Measurements from ENCODE around the gene PRPSAP2.

PRPSAP2 gene

DNA sequence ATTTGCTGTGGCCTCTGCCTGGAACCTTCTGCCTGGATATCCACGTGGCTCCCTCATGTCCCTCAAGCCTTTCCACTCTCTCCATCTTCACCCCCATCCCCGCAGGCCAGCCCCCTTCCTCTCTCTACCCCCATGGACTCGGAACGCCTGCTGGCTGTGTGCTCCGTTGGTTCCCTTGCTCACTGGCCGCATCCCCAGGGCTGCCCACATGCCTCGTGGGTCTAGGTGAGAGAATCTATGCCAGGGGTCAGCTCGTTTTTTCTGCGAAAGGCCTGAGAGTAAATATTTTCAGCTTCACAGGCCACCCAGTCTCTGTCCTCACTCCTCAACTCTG is 106.1 kb downstream of the PRPSAP2 start:
- no peak for DNase-seq

DNA sequence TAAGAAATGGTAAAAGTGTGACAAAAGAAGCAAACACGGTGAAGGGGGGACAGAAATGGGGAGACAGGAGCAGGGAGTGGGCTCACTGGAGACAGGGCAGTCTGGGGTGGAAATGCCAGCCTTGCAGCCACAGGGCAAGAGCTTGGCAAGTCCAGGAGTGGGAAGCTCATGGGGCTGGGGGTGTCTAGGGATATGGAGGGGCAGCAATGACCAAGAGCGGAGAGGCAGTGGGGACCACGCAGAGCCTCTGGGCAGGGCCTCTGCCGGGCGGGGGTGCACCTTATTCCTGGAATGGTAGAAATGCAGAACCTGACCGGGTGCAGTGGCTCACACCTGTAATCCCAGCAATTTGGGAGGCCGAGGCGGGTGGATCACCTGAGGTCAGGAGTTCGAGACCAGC is 106.6 kb downstream of the PRPSAP2 start:
- DNase-seq = no peak

DNA sequence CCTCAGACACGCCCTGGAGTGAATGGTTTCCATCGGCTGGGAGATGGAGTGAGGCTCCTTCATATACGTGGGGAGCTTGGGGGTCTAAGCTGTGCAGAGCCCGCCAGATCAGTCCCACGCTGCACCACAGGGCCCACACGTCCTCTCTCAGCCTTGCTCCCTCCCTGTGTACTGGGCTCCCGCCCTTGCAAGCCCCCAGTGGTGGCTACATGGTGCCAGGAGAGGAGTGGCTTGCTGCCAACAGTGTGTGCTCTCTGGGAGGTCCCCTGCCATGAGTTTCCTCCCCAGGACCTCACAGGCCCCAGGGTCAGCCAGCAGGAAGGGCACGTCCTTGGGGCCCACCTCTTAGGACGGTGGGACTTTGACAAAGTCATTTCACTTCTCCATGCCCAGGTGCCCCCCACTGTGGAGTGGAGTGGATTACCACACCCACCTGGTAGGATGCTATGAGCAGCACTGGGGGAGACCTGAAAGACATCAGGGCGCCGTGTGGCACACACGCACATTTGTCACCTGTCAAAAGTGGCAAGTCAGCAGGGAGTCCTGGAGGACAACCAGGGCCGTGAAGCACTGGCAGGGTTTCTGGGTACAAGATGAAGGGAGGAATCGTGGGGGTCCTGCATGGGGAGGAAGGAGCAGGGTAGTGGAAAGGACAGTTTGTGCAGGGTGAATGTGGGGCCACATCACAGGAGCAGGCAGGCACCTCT is 107.8 kb downstream of the PRPSAP2 start:
- DNase-seq = no peak

DNA sequence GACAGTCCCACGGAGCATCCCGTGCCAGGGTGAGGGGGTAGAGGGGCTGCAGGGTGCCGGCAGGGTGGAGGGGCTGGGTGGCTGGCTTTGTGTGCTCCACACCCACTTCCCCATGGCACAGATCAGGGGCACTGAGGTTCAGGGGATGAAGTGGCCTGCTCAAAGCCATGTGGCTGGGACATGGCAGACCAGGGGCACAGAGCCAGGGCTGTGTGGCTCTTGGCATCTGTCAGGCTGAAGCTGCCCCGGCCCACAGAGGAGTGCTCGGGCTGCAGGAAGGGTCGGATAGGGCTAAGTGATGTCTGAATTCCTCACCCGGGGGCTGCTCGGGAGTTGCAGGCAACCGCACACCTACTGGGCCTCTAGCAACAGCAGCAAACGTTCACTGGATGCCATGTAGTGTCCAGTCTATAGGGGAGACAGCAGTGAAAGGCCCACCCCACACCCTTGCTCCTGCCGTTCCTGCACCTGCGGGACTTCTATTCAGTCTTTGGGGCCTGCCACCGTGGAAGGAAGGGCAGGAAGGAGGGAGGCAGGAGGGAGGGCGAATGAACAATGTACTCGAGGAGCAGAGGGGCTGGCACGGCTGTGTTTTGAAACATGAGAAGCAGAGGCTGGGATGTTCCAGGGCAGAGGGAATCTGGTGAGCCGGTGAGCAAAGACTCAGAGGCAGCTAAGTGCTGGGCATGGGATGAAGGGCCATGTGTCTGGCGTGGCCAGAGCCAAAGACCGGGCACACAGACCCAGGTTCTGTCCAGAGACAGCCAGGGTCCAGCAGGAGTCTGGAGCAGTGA is 109.1 kb downstream of the PRPSAP2 start:
- DNase-seq = no peak

DNA sequence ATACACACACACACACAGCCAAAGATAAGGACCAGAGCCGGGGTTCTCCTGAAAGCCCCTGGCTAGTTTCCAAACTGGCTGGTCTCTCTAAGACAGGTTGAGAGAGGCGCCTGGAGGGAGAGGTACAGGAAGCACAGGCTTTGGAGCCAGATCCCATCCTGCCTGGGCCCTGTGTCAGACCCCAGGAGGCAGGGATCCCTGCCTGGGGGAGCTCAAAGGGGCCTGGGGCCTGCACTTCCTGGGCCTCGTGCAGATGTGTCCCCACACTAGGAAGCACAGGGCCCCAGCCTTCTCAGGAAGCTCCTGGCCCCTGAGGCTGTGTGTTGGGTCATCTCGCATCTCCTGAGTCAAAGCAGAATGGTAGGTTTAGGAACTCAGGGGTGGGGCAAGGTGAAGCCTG is 110.0 kb downstream of the PRPSAP2 start:
- DNase-seq = no peak

DNA sequence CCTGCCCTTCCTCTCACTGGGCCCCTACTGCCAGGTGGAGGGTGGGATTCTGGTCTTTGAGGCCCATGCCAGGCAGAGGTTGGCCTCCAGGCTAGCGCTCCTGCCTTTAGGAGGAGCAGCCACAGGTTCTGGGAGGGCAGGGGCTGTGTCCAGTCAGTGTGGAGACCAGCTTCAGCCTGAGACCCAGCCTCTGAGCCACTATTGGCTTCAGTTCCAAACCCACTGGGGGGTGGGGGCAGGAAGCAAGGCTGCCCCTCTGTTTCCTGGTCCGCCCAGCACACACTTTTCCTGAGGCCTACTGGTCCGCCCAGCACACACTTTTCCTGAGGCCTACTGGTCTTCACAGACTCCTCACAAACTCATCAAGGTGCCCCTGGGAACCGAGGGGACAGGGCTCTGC is 110.4 kb downstream of the PRPSAP2 start:
- no peak for DNase-seq

DNA sequence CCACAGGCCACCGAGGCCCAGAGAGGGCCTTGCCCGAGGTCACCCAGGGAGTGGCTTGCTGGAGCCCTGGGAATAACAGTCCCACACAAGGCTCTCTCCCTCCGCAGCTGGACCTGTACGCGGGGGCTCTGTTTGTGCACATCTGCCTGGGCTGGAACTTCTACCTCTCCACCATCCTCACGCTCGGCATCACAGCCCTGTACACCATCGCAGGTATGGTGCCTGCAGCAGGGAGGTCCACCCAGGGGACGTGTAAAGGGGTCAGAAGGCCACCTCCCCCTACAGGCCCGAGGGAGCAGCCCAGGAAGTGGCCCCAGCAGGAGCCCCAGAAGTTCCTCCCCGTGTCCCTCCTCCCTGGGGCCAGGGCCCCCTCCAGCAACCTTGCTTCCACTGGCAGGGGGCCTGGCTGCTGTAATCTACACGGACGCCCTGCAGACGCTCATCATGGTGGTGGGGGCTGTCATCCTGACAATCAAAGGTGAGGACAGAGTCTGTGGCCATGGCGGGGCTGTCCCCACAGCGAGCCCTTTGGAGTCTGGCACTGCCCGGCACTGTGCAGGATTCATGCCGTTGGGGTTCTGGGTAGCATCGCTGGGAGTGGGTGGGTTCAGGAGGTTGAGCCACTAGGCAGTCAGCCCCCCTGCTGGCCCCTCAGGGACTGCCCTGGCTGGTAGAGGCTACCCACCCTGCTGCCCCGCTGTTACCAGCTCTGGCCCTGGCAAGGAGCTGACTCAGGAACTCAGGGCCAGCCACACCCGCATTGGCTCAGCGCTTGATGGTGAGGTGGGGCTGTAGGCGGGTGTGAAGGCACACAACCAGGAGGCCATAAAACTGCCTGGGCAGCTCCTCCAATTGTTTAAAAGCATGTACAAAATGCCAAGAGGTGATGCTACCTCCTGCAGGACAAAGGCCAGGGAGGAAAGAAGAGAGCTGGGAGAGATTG is 111.3 kb downstream of the PRPSAP2 start:
- peak in 1 of 2 experiments; percentile 33 for DNase-seq

DNA sequence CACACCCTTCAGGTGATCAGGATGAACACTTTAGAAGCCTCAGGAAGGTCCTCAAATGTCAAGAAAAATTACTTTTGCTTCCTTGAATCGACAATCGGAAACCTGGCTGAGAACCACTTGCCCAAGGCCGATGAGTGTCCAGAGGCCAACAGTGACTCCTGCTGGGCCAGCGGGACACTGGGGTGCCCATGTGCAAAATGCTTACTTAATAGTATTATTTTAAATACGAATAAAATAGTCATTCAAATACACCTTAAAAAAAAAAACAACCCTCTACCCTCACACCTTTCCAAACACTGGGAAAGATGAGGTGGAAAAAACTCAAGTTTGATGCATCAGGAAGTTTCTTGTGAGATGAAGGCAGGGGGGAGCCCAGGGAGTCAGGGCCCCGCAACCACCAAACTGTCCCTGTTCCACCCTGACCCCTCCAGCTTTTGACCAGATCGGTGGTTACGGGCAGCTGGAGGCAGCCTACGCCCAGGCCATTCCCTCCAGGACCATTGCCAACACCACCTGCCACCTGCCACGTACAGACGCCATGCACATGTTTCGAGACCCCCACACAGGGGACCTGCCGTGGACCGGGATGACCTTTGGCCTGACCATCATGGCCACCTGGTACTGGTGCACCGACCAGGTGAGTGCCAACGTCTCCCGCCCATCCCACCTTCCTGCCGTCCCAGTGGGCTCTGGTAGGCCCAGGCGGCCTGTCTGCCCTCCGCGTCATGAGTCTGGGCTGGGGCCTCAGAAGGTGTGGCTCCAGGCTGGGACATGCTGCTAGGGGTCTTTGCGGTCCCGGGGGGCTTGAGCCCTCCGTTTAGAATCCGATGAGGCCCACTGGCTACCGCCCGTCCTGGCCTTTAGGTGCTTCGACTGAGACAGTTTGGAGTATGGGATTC is 112.9 kb downstream of the PRPSAP2 start:
- no peak for DNase-seq

DNA sequence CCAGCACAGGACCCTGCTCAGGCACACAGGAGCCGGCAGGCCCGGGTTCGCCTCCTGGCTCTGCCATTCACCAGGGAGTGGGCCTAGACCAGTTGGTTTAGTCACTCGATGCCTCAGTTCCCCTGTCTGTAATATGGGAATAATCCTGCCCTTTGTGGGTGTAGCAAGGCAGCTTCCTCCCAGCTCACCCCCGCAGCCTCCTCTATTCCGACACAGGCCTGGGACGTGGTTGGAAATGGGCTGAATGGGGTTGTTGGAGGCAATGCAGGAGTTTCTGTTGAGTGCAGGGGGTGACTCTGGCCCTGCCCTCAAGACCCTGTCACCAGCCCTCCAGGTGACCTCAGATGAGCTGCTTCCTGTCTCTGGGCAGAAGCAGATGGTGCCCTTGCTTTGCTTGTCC is 113.9 kb downstream of the PRPSAP2 start:
- no peak for DNase-seq

DNA sequence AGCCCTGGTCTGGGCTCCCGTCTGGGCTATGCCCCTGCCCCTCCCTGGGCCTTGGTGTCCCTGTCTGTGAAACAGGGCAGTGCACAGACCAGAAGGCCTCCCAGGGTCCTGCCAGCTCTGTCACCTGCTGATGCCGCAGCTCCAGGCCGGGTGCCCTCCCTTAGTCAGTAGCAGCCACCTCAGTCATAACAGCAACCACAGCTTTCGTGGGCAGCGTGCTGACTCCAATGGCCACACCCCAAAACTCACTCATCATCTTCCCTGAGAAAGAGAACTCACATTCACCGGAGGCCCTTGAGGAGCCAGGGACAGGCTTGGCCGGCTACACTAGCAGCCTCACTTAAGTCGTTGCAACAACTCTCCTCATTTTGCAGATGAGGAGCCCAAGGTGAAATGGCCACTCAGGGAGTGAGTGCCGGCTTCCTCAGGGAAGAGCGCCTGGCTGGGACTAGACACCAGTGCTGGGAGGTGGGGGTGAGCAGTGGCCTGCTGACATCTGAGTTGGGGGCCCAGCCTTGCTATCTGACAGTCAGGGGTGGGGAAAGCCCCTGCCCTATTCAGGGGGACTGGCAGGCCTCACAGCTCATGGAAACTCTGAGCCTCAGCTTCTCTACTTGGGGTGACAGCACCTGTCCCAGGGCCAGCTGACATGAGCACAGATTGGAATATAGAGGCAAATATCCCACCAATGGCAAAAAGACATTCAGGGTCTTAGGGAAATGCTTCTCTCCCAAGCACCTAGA is 116.6 kb downstream of the PRPSAP2 start:
- no peak for DNase-seq

DNA sequence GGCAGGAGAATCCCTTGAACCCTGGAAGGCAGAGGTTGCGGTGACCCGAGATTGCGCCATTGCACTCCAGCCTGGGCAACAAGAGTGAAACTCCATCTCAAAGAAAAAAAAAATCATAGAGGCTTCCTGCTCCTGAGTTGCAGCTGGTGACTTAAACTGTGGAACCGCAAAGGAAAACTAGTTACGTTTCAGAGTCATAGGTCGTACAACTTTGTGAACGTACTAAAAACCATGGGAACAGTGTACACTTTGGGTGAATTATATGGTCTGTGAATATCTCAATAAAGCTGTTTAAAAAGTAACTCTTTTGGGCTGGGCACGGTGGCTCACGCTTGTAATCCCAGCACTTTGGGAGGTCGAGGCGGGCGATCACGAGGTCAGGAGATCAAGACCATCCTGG is 117.7 kb downstream of the PRPSAP2 start:
- no peak for DNase-seq

DNA sequence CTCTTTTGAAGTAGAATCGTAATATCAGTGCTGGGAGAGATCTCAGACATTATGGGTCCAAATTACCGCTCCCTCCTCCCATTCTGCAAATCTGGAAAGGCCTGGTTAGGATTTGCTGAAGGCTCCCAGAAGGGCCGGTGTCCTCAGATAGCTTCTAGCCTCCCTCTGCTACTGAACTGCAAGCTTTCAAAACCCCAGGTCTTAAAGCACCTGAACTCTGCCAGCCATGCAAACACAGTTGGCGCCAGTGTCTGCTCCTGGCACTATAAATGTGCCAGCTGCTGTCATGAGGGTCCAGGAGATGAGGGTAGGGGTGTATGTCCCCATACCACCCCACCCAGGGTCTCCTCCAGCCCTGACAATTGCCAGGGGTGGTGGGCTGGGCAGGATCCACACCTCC is 118.3 kb downstream of the PRPSAP2 start:
- no peak for DNase-seq

DNA sequence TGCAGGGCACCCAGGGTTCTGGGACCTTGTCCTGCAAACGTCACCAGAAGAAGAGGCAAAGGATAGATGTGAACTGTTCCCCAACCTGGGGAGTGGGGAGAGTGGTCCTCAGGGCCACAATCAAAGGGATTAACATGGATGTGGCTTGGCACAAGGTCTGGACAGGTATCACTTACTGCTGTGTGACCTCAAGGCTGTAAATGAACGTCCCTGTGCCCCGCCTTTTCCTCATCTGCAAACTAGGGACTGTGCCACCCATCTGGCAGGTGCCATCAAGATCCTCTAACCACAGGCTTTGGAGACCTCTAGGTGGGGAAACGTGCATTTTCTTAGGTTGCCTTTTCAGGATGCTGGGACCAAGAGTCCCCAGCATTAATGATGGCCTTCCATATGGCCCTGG is 119.1 kb downstream of the PRPSAP2 start:
- DNase-seq = no peak

DNA sequence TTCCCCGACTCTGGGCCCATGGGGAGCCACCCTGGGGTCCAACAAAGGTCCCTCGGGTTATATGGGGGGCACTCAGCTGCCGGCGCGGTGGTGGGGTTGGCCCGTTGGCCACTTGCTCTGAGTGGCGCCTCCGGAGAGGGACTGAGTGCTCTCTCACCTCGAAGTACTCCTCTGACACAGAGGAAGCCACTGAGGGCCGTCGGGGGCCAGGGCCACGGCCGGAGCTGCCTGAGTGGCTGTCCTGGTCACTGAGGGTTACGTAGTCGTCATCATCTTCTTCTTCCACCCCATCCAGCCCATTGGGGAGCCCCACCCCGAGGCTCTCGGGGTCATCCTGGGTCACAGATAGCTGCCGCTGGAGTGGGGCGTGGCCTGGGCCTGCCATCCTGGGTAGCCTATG is 119.7 kb downstream of the PRPSAP2 start:
- no peak for DNase-seq

DNA sequence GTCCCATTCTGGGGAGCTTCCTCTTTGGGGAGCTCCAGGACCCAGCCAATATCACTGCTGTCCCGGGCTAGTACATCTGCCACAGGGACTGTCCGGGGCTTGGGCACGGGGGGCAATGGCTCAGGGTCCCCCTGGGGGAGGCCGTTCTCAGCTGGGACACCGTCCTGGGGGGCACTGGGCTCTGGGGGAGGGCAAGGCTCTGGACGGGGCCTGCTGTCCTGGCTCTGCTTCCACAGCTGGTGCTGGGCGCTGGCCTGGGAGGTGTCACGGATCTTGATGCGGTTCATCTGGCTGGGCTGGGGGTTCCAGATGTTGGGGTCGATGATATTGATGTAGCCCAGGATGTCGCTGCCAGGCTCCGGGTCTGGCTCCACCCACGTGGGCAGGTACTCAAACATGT is 120.1 kb downstream of the PRPSAP2 start:
- DNase-seq = no peak

DNA sequence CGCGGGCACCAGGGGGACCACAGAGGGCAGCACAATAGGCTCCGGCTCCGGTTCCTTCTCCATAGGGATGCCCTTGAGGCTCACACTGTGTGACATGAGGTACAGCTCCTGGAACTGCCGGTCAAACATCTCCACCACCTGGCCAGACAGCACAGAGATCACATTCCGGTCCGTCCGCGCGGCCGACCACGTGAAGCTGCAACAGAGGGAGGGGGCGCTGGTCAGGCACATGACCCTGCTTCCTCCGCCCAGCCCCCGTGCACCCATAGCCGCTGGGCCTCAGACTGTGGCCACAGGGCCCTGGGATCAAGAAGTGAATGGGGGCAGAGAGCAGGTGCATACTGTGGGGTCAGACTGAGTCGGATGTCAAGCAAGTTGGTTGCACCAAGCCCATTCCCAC is 120.7 kb downstream of the PRPSAP2 start:
- no peak for DNase-seq

All from SW 1271 (cell line).